UCSD-AML1 (cell line): ENCODE measurements around the gene CALM3.
"Not testable (repeated sequence)": the region's sequence is repeated elsewhere in the genome, so short reads cannot be mapped to it uniquely, and the experiment has no call there.

Source experiments
- DNase-seq: peaks from one replicate; lab custom pipeline; 2025; ENCODE audit not compliant: unreplicated experiment; lab: John Stamatoyannopoulos, UW

The CALM3 gene

DNA sequence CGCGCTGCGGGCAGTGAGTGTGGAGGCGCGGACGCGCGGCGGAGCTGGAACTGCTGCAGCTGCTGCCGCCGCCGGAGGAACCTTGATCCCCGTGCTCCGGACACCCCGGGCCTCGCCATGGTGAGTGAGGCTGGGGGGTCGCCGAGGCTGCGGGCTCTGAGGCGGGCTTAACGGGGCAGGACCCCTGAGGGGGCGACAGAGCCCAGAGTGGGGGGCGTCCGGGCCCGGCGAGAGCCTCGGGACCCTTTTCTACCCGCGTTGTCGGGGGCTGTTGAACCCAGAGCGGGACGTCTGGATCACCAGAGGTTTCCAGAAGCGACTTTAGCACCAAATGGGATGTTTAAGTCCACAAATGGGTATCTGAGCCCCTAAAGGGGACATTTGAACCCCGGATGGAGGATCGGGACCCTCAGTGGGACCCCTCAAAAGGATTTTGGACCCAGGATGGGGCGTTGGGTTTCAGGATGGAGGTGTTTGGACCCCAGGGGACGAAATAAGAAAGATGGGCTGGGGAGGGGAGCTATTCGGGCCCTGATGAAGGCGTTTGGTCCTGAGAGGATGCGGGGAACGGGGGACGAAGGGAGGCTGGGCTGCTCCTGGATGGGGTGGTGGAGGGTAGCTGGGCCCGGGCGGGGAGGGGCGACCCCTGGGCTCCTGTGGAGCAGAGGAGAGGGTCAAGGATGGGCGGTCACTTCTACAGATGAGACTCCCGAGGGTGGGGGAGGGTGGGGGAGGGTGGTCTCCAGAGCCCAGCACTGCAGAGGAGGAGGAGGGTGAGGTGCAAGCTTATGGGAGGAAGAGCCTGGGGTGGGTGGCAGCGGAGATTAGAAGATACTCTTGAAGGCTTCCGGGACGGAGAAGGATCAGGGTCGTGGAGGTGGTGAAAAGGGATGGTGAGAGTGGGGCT lies at the start of gene CALM3:
Gene CALM3, plus strand, starts transcription at position 13 of the 907 bp plus-strand sequence. Its CDS starts 105 bp downstream, at position 118.
- no peak for DNase-seq

DNA sequence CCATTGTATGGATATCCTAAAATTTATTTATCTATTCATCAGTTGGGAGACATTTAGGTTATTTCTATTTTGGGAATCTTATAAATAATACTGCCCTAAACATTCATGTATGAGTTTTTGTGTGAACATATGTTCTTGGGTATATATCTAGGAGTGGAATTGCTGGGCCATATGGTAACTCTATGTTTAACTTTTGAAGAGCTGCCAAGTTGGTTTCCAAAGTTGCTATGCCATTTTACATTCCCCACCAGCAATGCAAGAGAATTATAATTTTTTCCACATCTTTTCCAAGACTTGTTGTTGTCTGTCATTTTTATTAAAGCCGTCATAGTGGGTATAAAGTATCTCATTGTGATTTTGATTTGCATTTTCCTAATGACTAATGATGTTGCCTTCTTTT lies 48.2 kb upstream of the CALM3 start:
- DNase-seq, result no peak

DNA sequence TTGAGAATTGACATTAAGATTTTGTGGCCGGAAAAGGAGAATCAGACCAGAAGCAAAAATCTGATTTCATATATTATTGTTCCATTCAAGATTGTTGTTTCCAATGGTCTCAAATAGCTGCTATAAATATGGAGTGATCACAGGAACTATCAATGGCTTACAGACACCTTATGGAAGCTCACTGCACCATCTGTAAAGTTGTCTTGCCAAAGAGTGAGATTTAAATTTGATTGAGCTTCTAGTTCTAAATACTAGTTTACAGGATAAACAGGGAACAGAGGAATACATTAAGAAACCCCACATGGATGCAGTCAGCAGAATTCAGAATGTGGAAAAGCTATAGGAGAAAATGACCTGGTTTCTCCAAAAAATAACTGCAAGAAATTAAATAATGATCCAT lies 47.0 kb upstream of the CALM3 start:
- DNase-seq, result no peak

DNA sequence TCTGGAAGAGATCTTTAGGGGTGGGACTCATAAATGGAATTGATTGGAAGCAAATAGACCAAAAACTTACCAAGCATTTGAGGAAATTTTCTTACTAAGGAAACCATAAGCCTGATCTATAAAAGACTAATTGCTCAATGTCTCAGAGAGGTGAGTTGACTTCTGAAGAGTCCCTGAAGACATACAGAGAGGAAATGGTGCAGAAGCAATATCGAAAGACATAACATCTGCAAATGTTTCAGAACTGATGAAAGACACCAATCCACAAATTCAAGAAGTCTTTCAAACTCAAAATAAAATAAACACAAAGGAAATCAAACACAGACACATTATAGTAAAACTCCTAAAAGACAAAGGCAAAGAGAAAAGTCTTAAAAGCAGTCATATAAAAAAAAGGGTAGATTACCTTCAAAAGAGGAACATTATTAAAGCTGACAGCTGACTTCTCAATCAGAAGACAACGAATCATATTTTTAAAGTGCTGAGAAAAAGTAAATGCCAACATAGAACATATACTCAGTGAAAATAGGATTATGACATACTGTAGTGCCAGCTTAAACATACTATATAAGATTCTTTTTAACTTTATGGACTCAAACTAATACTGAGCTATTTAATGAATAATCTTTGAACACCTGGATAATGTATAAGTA lies 45.4 kb upstream of the CALM3 start:
- no peak for DNase-seq

DNA sequence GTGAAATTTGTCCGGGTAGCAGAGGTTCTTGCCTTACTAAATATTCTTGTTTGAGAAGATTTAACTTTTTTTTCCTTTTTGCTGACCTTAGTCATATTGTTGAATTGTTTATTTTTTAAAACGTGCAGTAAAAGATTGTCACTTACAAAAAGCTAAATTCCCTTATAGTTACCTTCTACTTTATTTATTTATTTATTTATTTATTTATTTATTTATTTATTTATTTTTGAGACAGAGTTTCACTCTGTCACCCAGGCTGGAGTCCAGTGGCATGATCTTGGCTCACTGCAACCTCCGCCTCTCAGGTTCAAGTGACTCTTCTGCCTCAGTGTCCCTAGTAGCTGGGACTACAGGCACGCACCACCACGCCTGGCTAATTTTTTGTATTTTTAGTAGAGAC lies 44.7 kb upstream of the CALM3 start:
- DNase-seq, result not testable (repeated sequence)

DNA sequence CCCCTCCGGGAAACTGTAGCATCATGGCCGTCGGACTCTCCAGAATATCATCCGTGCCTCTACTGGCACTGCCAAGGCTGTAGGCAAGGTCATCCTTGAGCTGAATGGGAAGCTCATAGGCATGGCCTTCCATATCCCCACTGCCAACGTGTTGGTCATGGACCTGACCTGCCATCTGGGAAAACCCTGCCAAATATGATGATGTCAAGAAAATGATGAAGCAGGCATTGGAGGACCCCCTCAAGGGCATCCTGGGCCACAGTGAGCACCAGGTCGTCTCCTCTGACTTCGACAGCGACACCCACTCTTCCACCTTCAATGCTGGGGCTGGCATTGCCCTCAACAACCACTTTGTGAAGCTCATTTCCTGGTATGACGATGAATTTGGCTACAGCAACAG lies 41.9 kb upstream of the CALM3 start:
- no peak for DNase-seq

GRCh38 chr19:46559675-46560074 lies 41.5 kb upstream of the CALM3 start:
- not testable (repeated sequence) for DNase-seq

GRCh38 chr19:46564701-46565100 lies 36.4 kb upstream of the CALM3 start:
- DNase-seq, result no peak

- DNase-seq, result no peak
Observed at GRCh38 chr19:46571495-46571894, 29.6 kb upstream of the CALM3 start.

GRCh38 chr19:46573679-46574498 lies 27.2 kb upstream of the CALM3 start:
- DNase-seq, result no peak

GRCh38 chr19:46574533-46574932 lies 26.6 kb upstream of the CALM3 start:
- no peak for DNase-seq

DNA sequence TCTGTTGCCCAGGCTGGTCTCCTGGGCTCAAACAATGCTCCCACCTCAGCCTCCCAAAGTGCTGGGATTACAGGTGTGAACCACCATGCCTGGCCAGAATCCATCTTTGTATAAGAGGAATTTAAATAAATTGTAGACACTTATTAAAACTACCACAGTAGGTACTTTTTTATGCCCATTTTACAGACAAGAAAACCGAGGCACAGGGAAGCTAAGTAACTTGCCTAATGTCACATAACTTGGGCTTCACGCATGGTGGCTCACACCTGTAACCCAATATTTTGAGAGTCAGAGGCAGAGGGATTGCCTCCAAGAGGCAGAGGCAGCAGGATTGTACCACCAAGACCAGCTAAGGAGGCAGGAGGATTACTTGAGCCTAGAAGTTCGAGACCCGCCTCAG lies 22.7 kb upstream of the CALM3 start:
- DNase-seq, result no peak

DNA sequence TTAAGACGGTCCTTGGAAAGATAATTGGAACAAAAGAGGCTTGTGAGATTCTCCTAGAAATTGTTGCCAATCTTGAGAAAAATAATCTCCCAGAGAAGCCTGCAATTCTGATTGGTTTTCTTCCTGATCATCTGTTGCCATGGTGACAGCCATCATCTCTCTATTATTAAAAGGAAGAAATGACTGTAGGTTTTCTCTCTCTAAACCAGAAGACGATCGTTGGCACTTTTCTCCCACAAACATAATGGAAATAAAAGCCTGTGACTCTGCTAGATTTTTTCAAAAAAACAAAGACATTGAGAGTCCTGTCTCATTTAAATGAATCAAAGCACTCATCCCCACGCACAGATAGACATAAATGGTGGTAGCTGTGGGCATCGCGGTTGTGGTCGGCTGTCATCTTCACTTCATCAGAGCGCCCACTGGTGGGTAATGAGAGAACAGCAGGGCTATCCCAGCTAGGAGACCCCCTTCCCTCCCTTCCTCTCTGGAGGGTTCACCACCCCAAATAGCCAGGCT lies 21.7 kb upstream of the CALM3 start:
- no peak for DNase-seq

DNA sequence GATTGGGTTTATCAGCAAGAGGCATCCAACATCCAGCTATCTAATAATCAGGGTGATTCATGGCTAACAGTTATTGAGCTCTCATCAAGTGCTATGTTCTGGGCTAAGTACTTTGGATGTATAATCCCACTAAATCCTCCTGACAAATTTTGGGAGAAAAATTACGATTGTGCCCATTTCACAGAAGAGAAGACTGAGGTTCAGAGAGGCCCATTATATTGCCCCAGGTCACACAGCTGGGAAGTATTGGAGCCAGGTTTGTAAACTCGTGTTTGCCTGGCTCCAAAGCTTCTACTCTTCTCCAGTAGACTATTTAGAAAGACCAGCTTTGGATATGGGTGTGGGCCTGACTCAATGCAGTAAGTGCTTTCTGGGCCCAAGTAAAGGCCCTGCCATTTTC lies 20.9 kb upstream of the CALM3 start:
- no peak for DNase-seq

DNA sequence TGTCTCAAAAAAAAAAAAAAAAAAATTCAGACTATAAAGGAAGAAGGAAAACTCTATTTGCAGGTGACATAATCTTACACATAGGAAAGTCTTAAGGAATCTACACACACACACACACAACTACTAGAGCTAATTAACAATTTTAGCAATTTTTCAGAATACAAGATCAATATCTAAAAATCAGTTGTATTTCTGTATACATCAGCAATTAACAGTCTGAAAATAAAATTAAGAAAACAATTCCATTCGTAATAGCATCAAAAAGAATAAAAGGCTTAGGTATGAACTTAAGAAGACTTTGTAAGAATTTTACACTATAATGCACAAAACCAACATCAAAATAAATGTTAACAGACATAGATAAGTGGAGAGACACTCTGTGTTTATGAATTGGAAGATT lies 15.6 kb upstream of the CALM3 start:
- no peak for DNase-seq

- no peak for DNase-seq
Observed at GRCh38 chr19:46586294-46586693, 14.8 kb upstream of the CALM3 start.

- DNase-seq, result no peak
Observed at GRCh38 chr19:46587861-46588260, 13.3 kb upstream of the CALM3 start.

DNA sequence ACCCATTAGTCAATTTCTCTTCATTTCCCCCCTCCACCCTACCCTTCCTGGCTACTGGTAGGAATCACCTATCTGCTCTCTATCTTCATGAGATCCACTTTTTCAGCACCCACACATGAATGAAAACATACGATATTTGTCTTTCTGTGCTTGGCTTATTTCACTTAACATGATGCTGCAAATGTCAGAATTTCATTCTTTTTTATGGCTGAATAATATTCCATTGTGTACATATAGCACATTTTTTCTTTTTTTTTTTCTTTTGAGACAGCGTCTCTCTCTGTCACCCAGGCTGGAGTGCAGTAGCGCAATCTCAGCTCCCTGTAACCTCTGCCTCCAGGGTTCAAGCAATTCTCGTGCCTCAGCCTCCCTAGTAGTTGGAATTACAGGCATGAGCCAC lies 9.9 kb upstream of the CALM3 start:
- DNase-seq, result no peak

DNA sequence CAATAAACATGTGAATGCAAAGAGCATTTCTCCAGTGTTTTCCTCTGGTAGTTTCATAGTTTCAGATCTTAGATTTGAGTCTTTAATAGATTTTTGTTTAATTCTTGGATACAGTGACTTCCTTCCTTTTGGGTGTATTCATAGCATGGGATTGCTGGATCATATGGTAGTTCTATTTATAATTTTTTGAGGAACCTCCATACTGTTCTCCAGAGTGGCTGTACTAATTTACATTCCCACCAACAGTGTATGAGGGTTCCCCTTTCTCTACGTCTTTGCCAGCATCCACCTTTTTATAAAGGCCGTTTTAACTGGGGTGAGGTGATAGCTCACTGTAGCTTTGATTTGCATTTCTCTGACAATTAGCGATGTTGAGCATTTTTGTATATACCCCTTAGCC lies 9.3 kb upstream of the CALM3 start:
- DNase-seq, result no peak

- no peak for DNase-seq
Observed at GRCh38 chr19:46596008-46596407, 5.1 kb upstream of the CALM3 start.

DNA sequence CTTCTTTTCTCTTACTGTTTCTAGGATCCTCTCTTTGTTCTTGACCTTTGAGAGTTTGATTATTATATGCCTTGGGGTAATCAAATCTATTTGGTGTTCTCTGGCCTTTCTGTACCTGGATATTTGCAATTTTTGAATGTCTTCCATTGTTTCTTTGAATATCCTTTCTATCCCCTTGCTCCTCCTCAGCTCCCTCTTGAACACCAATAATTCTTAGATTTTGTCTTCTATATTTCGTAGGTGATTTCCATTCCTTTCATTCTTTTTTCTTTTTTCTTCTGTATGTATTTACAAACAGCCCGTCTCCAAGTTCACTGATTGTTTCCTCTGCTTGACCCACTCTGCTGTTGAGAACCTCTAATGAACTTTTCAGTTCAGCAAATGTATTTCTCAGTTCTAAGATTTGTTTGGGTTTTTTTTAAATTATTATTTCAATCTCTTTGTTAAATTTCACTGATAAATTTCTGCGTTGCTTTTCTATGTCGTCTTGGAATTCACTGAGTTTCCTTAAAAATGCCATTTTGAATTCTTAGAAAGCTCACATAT lies 2.7 kb upstream of the CALM3 start:
- no peak for DNase-seq
